ENCODE data around the gene TMEM45A. TPM values are rescaled to one million over a fixed set of nuclear protein-coding genes. Genes with fewer than 3 reads are reported as not detected.
"Not testable (repeated sequence)": the region's sequence is repeated elsewhere in the genome, so short reads cannot be mapped to it uniquely, and the experiment has no call there.

Gene TMEM45A
- total and polyA plus RNA-seq, 2 donors: 30.3 to 78.8 TPM

DNA sequence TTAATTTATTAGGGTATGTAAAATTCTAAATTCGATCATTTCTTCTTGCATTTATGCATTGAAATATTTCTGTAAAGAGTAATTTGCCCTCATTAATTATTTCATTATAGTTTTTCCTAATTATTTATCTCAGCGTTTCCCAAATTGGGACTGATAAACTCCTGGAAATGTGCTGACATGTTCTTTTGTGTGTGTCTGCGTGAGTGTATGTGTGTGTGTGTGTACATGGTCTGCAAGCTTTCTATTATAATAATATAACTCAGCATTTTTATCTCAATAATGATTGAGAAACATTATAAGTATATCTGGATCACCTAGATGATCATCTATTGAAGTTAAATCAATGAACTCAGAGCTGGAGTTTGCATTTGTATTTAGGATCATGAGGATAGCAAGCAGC is 38.7 kb downstream of the TMEM45A start:
- H3K27ac ChIP-seq (ENCODE audit: low read depth): no peak overlapping the region
- WGBS: 87% methylated on average over 3 of the region's 3 CpGs
- DNase-seq (ENCODE audit: extremely low spot score): no peak
- H3K4me3 ChIP-seq (ENCODE audit: low read depth, low read length): no peak overlapping the region
- peaks cover 2% of the 10 kb centered on the region for H3K4me1 ChIP-seq (ENCODE audit: insufficient read depth)
- no peaks in the 10 kb centered on the region for H3K36me3 ChIP-seq (ENCODE audit: insufficient read depth)

DNA sequence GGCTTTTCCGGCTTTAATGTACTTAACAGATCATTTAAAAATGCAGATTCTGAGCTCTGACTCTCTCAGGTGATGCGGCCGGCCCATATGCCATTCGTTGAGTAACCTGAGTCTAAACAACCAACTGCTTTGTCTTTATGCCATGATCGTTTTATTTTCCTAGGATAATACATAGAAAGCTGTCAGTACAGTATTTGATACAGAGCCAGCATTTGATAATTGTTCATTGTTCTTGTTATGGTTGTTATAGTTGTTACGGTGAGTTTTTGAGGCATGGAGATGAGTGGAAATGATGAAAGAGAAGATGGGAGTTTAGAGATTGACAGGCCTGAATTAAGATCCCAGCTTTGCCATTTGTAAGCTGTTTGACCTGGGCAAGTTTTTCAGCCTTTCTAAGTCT is 40.0 kb downstream of the TMEM45A start:
- no peak overlapping the region for H3K4me3 ChIP-seq (ENCODE audit: low read depth, low read length)
- no peaks in the 10 kb centered on the region for H3K36me3 ChIP-seq (ENCODE audit: insufficient read depth)
- H3K4me1 ChIP-seq (ENCODE audit: insufficient read depth): peaks cover 2% of the 10 kb centered on the region
- 87% methylated on average over 6 of the region's 6 CpGs for WGBS
- H3K27ac ChIP-seq (ENCODE audit: low read depth): no peak overlapping the region
- no peak for DNase-seq (ENCODE audit: extremely low spot score)

DNA sequence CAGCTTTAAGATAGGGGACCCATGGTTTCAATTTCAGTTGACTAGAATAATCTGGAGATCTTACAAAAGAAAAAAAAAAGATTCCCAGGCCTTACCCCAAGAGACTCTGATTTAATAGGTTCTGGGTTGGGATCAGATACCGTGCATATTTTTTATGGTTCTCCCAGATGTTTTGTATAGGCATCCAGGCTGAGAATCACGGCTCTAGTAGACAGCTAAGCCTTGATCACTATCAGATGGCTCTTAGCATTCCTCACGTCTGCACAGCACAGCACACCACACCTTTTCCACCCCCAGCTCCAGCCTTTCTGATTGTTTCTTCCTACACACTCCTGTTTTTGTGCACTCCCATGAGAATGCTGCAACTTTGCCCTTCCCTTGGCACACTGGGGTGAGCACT is 40.8 kb downstream of the TMEM45A start:
- Histone ChIP-seq H3K27ac (ENCODE audit: low read depth) (no peak overlapping the region), H3K36me3 (ENCODE audit: insufficient read depth) (no peaks in the 10 kb centered on the region)

DNA sequence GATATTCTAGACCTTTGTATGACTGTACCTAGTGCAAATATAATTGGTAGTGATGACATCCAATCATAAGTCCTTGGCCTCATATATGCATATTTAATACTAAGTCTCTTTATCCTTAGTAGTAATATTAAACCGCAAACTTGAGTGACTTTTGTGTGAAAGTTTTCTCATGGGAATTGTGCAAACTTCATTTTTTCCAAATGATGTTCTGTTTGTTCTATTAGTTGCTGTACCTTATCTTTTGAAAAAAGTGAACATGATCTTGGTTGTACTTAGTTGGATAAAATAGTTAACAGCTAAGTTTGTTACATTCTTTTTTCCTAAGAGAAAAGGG is 43.2 kb downstream of the TMEM45A start:
- WGBS: 95% methylated on average over 1 of the region's 1 CpG
- no peak for DNase-seq (ENCODE audit: extremely low spot score)
- Histone ChIP-seq H3K27ac (ENCODE audit: low read depth) (no peak overlapping the region), H3K4me1 (ENCODE audit: insufficient read depth) (peaks cover 2% of the 10 kb centered on the region), H3K36me3 (ENCODE audit: insufficient read depth) (no peaks in the 10 kb centered on the region), H3K4me3 (ENCODE audit: low read depth, low read length) (no peak overlapping the region)

More for the DNA sequence above, 40.8 kb downstream of the TMEM45A start:
- Histone ChIP-seq H3K4me3 (ENCODE audit: low read depth, low read length) (no peak overlapping the region), H3K4me1 (ENCODE audit: insufficient read depth) (peaks cover 2% of the 10 kb centered on the region)
- WGBS: 44% methylated on average over 3 of the region's 3 CpGs
- no peak for DNase-seq (ENCODE audit: extremely low spot score)

DNA sequence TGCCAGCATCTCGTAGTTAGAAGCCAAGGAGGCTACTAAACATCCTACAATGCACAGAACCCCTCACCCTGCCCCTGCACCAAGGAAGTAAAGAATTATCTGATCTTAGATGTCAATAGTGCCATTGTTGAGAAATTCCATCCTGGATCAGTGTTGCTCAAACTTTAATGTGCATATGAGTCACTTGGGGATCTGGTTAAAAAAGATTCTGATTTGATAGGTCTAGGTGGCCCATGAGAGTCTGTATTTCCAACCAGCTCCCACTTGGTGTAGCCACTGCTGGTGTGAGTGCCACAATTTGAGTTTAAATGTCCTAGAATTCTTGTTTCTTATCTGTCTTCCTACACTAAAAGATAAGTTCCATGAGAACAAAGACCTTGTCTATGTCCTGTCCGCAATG is 43.7 kb downstream of the TMEM45A start:
- H3K27ac ChIP-seq (ENCODE audit: low read depth): no peak overlapping the region

DNA sequence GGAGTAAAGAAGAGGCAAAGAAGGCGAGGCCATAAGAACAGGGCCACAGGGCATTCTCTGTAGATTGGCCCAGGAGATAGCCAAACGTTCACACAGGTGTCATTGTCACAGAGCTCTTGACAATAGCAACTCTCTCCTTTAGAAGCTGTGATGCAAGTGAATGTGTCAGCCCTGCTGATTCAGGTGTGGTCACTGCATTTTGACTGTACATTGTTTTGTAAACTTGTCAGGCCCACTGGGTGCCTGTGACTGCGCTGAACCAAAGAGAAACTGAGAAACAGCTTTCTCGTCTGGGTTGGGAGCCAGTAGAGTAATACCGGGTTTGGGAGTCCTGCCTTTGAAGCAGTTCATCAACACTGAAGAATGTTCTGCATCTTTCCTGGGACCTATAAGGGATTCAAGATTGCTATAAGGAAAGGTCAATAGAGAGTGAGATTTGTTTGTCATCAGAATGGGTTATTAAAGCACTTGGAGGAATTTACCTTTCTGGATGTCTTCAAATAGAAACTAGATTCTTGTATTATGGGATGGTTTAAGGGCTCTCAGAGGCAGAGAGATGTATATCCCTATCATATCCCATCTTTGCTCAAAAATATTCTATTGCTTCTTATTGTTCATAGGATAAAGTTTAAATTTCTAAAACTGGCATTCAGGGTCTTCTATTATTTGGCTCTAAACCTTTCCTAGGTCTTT is 45.4 kb downstream of the TMEM45A start:
- Histone ChIP-seq H3K4me1 (ENCODE audit: insufficient read depth) (peaks cover 2% of the 10 kb centered on the region), H3K4me3 (ENCODE audit: low read depth, low read length) (no peak overlapping the region), H3K27ac (ENCODE audit: low read depth) (no peak overlapping the region), H3K36me3 (ENCODE audit: insufficient read depth) (no peaks in the 10 kb centered on the region)
- 94% methylated on average over 5 of the region's 5 CpGs for WGBS
- no peak for DNase-seq (ENCODE audit: extremely low spot score)

More for the DNA sequence above, 43.7 kb downstream of the TMEM45A start:
- no peak for DNase-seq (ENCODE audit: extremely low spot score)
- WGBS: 94% methylated on average over 2 of the region's 2 CpGs
- Histone ChIP-seq H3K4me1 (ENCODE audit: insufficient read depth) (peaks cover 2% of the 10 kb centered on the region), H3K4me3 (ENCODE audit: low read depth, low read length) (no peak overlapping the region), H3K36me3 (ENCODE audit: insufficient read depth) (no peaks in the 10 kb centered on the region)

DNA sequence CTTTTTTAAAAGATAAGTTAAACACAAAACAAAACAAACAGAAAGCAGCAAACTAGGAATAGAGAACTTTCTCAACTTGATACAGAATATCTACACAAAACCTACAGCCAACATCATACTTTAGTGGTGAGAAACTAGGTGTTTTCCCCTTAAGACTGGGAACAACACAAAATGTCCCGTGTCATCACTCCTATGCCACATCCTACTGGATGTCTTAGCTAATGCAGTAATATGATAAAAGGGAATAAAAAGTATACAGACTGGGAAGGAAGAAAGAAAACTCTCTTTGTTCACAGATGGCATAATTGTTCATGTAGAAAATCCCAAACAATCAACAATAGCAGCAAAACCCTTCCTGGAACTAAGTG is 45.9 kb downstream of the TMEM45A start:
- no peak overlapping the region for H3K4me3 ChIP-seq (ENCODE audit: low read depth, low read length)
- WGBS: 82% methylated on average over 1 of the region's 1 CpG
- no peak for DNase-seq (ENCODE audit: extremely low spot score)
- H3K4me1 ChIP-seq (ENCODE audit: insufficient read depth): peaks cover 2% of the 10 kb centered on the region
- H3K36me3 ChIP-seq (ENCODE audit: insufficient read depth): no peaks in the 10 kb centered on the region
- no peak overlapping the region for H3K27ac ChIP-seq (ENCODE audit: low read depth)

DNA sequence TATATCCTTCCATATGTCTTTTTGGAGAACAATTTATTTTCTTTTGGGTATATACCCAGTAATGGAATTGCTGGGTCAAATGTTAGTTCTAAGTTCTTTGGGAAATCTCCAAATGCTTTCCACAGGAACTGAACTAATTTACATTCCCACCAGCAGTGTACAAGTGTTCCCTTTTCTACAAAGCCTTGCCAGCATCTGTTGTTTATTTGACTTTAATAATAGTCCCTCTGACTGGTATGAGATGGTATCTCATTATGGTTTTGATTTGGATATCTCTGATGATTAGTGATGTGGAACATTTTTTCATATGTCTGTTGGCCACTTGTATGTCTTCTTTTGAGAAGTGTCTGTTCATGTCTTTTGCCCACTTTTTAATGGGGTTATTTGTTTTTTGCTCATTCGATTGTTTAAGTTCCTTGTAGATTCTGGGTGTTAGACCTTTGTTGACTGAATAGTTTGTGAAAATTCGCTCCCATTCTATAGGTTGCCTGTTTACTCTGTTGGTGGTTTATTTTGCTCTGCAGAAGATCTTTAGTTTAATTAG is 48.4 kb downstream of the TMEM45A start:
- no peak overlapping the region for H3K27ac ChIP-seq (ENCODE audit: low read depth)
- H3K36me3 ChIP-seq (ENCODE audit: insufficient read depth): no peaks in the 10 kb centered on the region
- WGBS: 97% methylated on average over 2 of the region's 2 CpGs
- no peak for DNase-seq (ENCODE audit: extremely low spot score)
- H3K4me3 ChIP-seq (ENCODE audit: low read depth, low read length): no peak overlapping the region
- no peaks in the 10 kb centered on the region for H3K4me1 ChIP-seq (ENCODE audit: insufficient read depth)

DNA sequence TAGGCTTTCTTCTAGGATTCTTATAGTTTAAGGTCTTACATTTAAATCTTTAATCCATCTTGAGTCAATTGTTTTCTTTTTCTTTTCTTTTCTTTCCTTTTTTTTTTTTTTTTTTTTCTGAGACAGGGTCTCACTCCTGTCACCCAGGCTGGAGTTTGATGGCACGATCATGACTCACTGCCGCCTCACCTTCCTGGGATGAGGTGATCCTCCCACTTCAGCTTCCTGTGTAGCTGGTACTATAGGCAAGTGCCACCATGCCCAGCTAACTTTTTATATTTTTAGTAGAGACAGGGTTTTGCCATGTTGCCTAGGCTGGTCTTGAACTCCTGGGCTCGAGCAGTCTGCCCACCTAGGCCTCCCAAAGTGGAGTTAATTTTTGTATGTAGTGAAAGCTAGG is 49.0 kb downstream of the TMEM45A start:
- H3K4me3 ChIP-seq (ENCODE audit: low read depth, low read length); H3K36me3 ChIP-seq (ENCODE audit: insufficient read depth); H3K4me1 ChIP-seq (ENCODE audit: insufficient read depth); H3K27ac ChIP-seq (ENCODE audit: low read depth); DNase-seq (ENCODE audit: extremely low spot score): not testable (repeated sequence)
- 93% methylated on average over 3 of the region's 3 CpGs for WGBS

DNA sequence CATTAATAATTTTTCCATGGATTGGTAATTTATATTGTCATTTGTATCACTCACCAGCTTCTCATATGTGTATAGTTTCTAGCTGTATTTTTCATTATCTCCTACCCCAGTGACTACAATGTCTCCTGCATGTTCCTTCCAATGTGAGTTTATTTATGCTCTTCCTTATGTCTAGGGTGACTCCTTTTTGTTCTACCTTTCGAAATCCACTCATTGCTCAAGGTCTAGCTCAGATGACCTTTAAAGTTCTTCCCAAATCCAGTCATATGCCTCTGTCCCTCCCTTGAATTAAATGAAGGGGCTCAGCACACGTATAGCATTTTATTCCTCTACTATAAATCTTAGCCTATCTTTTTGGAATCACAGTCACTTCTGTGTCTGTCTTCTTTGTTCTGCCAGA is 53.0 kb downstream of the TMEM45A start:
- no peaks in the 10 kb centered on the region for H3K36me3 ChIP-seq (ENCODE audit: insufficient read depth)
- no peak for DNase-seq (ENCODE audit: extremely low spot score)
- no peak overlapping the region for H3K27ac ChIP-seq (ENCODE audit: low read depth)
- WGBS: 87% methylated on average over 2 of the region's 2 CpGs
- H3K4me3 ChIP-seq (ENCODE audit: low read depth, low read length): no peak overlapping the region
- H3K4me1 ChIP-seq (ENCODE audit: insufficient read depth): no peaks in the 10 kb centered on the region

DNA sequence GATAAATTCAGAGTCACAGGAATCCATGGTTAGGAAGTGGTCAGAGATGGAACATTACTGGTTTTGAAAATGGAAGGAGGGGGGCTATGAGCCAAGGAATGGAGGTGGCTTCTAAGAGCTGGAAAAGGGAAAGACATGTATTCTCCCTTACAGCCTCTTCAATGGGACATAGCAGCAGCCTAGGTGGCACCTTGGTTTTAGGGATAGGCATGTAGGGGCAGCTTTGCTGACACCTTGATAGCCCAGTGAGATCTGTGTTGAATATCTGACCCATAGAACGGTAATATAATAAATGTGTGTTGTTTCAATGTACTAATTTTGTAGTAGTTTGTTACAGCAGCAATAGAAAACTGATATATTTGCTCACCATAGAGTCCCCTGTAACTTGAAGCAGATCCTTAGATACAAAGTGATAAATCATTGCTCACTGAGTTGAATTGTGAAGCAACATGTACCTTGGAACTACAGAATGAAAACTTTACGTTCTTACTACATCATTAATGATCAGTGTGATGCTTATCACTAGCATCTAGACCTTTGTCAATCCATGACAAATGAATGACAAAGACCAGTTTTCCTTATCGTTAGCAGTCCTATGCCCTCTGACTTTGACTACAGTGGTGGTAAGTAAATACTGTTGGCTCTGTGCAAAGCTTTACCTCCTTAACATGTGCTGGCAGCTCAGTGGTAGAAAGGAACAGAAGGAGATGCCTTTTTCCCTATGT is 53.8 kb downstream of the TMEM45A start:
- WGBS: 83% methylated on average over 3 of the region's 3 CpGs
- DNase-seq (ENCODE audit: extremely low spot score): no peak
- Histone ChIP-seq H3K4me1 (ENCODE audit: insufficient read depth) (no peaks in the 10 kb centered on the region), H3K36me3 (ENCODE audit: insufficient read depth) (no peaks in the 10 kb centered on the region), H3K4me3 (ENCODE audit: low read depth, low read length) (no peak overlapping the region), H3K27ac (ENCODE audit: low read depth) (no peak overlapping the region)

DNA sequence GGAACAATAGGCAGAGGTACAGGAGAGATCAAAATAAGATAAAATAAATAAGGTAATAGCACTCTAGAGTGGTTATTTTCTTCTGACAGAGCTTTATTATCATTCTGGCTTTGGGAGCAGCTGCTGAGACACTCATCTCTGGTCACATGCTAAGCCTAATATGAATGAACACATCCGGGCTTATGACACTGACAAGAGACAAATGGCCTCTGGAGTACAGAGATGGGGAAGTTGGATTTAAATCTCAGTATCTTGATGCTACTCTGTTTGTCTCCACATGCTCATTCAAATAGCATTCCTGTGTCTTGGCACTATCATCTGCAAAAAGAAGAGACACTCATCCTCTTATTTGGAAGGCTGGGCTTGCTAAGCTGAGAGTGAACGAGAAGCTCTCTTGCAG is 55.6 kb downstream of the TMEM45A start:
- no peak overlapping the region for H3K27ac ChIP-seq (ENCODE audit: low read depth)
- no peaks in the 10 kb centered on the region for H3K36me3 ChIP-seq (ENCODE audit: insufficient read depth)
- WGBS: 13% methylated on average over 2 of the region's 2 CpGs
- DNase-seq (ENCODE audit: extremely low spot score): no peak
- no peak overlapping the region for H3K4me3 ChIP-seq (ENCODE audit: low read depth, low read length)
- no peaks in the 10 kb centered on the region for H3K4me1 ChIP-seq (ENCODE audit: insufficient read depth)

DNA sequence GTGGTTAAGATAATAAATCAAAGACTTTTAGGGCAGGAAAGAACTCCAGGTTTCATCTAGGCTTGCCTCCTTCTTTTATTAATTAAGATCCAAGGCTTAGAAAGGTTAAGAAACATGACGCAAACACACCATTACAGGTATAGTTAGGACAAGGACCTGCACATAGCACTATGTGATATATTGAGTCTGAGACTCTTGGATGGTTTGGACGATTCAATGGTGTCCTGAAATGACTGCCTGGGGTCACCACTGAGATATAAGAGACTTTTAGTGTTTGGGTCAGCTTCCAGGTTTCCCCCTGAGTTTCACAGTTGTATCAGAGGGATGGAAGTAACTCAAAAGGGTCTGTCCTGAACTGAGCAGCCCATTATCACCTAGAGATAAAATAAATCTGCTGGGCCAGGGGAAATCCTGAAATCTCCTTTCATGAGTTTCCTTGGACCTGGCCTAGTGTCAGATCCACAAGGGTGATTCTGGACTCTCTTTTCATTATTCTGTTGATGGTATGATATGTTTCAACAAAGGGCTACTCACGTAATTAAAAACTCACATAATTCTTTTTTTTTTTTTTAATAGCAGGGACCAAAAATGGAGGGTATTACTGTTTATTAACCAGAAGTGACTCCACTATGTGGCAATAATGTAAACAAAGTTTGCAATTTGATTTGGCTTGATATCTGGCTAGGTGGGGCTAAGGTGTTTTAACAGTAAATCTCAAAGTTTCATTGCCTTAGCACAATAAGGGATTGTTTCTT is 61.4 kb downstream of the TMEM45A start:
- no peaks in the 10 kb centered on the region for H3K4me1 ChIP-seq (ENCODE audit: insufficient read depth)
- WGBS: 86% methylated on average over 3 of the region's 3 CpGs
- H3K4me3 ChIP-seq (ENCODE audit: low read depth, low read length): no peak overlapping the region

DNA sequence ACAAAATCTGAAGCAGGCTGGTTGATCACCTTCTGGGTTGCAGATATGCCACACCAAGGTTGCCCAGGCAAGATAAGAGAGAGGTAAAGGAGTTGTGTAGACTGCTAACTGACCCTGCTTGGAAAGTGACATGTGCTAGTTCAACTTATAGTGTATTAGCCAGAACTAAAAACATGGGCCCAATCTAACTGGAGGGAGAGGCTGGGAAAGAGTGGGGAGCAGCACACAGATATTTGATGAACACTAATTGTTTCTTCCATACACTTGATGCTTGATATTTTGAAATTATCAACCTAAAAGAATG is 61.9 kb downstream of the TMEM45A start:
- Histone ChIP-seq H3K27ac (ENCODE audit: low read depth) (no peak overlapping the region), H3K36me3 (ENCODE audit: insufficient read depth) (no peaks in the 10 kb centered on the region), H3K4me3 (ENCODE audit: low read depth, low read length) (no peak overlapping the region), H3K4me1 (ENCODE audit: insufficient read depth) (no peaks in the 10 kb centered on the region)
- no peak for DNase-seq (ENCODE audit: extremely low spot score)

More for the DNA sequence above, 61.4 kb downstream of the TMEM45A start:
- Histone ChIP-seq H3K36me3 (ENCODE audit: insufficient read depth) (no peaks in the 10 kb centered on the region), H3K27ac (ENCODE audit: low read depth) (no peak overlapping the region)
- DNase-seq (ENCODE audit: extremely low spot score): no peak

All from urinary bladder (tissue), 4 donors.